Stimulated activated CD4-positive, alpha-beta T cell treated with anti-CD3 and anti-CD28 coated beads, Interleukin-4, amount 100 ng/mL, for 24 hours (primary cell): ENCODE data around the gene TGIF1.
"Not testable (repeated sequence)": the region's sequence is repeated elsewhere in the genome, so short reads cannot be mapped to it uniquely, and the experiment has no call there.

Experiments used
- DNase-seq: peaks from one replicate; pipeline ENCODE4 v3.0.0-alpha.2; 2020

TGIF1 gene

DNA sequence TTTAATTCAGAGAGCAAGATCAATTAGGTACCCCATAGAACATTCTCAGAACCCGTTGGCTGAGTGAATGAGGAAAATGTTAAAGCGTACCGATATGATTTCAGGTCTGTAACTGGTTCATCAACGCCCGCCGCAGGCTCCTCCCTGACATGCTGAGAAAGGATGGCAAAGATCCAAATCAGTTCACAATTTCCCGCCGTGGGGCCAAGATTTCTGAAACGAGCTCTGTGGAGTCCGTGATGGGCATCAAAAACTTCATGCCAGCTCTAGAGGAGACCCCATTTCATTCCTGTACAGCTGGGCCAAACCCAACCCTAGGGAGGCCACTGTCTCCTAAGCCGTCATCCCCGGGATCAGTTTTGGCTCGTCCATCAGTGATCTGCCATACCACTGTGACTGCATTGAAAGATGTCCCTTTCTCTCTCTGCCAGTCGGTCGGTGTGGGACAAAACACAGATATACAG is 7.3 kb downstream of the TGIF1 start:
- DNase-seq: no peak

DNA sequence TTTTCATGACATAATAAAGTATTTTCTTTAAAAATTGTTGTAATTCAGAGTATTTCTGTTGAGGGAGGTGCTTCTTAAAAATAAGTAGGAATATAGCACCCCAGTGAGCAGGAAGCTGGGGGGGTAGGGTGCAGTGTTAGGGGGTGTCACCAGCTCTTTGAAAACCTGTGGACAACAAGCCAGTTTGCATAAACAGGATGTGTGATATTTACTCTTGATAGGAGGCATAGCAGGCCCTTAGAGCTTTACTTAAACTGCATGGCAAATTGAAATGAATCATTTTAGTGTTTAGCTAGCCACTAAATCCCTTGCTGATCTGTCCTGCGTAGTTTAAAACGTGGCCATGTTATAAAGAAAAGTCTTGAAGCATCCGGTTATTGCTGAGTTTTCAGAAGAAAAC is 8.4 kb downstream of the TGIF1 start:
- no peak for DNase-seq

DNA sequence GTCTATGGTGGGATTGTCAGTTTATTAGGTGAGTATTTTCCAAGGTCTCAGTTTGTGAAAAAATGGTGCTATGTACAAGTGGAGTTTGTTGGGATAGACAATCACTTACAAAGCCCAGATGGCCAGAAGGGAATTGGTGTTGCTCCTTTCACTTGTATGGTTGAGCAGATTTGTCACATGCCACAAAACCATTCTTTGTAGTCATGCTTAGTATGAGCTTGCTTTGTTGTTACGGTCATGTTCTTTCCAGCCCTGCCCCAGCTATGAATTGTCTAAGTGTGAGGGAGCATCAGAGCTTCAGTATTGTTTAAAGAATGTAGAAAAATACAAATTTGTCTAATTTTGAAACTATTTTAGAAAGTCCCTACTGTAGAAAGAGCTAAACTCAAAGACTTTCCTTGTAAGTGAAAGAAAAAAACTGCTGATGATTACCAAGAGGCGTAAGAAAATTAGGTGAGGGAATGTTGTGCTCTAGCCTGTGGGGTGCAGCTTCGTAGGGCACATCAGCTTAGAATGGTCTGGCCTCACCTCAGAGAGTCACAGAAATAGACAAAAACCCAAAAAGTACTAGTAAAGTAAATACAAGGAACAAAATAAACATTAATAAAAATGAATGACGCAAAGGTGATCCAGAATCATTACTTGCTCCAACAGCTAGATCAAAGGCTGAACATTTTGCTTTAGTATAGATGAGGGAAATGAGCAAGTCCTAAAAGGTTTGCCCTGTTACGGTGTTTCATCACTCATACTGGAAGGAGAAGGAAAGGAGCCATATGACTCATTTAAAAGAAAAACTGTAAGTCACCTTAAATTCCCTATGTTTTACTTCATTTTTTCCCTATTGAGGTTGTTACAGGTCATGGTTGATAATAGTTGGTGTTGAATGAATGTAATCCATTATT is 9.2 kb downstream of the TGIF1 start:
- peak; percentile 33 for DNase-seq

DNA sequence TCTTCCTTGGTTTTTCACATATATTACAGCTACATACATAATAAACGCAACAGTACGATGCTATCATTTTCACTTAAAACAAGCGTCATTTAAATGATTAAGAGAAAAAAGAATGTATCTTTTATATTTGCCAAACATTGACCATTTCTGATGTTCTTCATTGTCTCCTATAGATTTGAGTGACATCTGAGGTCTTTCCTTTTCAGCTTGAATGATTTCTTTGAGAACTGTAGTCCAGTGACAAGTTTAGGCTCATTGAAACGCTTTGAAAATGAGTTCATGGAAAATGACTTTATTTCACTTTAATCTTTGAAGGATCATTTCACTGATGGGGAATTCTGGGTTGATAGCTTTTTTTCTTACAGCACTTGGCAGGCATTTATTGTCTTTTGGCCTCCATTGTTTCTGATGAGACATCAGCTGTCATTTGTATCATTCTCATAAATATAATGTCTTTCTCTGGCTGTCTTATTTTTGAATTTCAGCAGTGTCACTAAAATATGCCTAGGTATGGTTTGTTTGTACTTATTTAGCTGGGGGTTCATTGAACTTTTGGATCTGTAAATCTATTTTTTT is 10.9 kb downstream of the TGIF1 start:
- DNase-seq: no peak

DNA sequence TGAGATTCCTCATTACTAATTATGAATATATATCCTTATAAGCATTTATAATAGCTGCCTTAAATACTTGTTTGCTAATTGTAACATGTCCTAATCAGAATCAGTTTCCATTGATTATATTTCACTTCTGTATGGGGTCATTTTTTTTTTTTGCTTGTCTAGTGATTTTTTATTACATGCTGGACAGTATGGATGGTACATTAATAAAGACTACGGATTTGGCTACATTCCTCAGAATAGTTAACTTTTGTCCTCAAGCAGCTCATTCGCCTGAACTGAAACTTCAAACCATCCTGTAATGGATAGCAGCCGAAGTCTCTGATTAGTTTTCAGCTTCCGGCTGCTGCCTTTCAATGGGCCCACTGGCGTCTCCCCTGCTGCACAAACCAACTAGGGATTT is 11.7 kb downstream of the TGIF1 start:
- DNase-seq: no peak

DNA sequence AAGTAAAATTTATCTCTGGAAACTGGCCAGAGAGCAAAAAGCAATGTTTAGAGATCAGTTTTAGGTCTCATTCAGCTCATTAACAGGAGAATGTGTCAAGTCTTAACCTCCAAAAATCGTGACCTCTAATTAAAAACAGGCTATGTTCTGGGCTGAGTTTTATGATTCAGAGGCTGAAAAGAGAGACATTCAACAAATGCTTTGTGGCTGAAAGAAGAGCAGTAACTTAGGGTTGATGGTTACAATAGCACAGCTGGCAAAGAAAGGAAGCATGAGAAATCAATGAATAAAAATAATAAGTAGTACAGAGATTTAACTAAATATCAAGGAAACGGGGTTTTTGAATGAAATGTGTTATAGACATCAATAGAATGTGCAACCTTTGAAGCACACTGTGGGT is 13.1 kb downstream of the TGIF1 start:
- no peak for DNase-seq

DNA sequence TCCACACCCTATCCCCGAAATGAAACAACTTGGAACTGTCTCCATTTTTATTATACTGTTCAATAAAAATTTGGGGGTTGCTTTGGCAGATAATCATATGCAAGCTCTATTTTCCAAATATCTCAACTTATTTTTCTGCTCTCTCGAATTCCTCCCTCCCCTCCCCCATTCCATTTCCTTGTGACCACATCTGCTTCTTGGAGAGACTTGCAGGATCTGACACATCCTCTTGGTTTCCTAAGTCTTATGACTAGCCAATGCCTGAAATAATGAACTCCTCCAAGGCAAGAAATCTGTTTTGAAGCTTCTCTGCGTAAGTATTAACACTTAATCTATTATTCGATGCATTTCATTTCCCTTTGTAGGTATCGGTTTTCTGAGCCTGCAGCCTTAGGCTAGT is 16.1 kb downstream of the TGIF1 start:
- DNase-seq: no peak

DNA sequence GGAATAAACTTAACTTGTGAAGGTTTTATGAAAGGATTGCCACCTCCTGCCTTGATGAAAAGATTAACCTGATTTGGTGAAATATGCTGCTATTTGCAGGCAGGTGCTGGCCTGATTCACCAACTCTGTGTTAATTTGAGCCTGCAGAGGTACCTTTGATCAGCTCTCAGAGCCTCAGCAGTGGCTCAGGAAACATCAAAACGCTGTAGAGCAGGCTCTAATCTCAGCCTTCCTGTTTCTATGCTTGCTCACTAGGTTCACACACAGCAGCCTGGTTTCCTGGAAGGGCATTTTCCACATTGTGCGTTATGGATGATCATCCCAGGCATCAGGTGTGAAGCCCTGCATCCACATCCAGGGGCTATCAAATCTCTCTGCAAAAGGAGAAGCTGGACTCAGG is 16.9 kb downstream of the TGIF1 start:
- no peak for DNase-seq

DNA sequence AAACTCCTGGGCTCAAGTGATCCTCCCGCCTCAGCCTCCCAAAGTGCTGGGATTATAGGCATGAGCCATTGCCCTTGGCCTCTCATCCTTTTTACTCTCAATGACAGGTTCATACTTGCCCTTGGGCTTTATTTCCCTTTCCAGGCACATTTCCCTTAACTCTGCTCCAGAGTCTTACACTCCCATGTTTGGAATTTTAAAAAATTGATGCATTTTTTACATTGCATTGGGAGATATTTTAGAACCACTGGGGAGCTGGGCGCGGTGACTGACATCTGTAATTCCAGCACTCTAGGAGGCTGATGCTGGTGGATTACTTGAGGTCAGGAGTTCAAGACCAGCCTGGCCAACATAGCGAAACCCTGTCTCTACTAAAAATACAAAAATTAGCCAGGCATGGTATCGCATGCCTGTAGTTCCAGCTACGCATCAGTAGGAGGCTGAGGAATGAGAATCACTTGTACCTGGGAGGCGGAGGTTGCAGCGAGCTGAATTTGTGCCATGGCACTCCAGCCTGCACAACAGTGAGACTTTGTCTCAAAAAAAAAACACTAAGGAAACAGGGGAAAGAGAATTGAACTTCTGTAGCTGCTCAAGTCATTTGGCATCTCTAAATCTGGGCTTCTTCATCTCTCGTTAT is 18.2 kb downstream of the TGIF1 start:
- DNase-seq: no peak

DNA sequence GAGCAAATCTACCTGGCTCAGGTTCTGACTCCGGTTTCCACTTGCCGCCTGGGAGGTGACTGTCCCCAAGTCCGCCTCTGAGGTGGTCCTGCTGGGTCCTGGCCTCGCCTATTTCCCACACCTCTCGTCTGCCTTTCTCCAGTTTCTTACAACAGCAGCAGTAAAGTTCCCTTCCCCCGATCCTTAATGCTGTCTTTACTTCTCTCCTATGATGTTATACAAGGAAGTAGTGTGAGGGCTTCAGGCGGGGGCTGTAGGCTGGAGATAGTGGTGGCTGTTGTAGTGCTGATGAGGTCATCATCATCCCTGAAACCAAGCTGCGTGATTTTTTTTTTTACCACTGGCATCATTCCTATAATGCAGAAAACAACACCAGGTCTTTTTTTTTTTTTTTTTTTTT is 18.9 kb downstream of the TGIF1 start:
- DNase-seq: no peak

DNA sequence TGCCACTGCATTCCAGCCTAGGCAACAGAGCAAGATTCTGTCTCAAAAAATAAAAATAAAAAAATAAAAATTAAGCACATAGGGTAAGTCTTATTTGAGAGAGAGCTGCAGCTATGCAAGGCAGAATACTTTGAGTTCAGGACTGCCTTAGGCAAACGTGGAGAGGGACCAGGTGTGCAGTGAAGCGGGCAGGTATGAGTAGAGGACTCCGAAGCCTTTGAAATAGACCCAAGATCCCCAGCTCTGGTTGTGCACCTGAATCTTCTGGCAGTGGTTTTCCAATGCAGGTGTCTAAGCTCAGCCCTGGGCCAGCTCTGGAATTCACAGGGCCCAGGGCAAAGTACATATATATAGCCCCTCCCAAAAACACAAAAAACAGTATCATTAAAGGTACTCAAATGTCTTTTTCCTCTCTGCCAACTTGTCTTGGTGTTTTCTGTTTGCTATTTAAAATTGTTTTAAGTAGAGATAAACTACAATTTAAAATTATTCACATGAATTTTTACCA is 21.2 kb downstream of the TGIF1 start:
- no peak for DNase-seq

DNA sequence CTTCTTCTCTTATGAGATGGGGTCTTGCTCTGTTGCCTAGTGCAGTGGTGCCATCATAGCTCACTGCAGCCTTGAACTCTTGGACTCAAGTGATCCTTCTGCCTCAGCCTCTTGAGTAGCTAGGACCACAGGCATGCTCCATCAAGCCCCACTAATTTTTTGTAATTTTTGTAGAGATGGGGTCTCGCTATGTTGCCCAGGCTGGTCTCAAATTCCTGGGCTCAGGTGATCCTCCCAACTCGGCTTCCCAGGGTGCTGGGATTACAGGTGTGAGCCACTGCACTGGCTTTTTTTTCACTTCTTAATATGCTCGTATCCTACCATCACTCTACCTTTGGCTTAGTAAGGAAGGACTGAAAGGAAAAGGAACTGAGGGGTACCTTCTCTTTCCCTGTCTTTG is 22.1 kb downstream of the TGIF1 start:
- not testable (repeated sequence) for DNase-seq

DNA sequence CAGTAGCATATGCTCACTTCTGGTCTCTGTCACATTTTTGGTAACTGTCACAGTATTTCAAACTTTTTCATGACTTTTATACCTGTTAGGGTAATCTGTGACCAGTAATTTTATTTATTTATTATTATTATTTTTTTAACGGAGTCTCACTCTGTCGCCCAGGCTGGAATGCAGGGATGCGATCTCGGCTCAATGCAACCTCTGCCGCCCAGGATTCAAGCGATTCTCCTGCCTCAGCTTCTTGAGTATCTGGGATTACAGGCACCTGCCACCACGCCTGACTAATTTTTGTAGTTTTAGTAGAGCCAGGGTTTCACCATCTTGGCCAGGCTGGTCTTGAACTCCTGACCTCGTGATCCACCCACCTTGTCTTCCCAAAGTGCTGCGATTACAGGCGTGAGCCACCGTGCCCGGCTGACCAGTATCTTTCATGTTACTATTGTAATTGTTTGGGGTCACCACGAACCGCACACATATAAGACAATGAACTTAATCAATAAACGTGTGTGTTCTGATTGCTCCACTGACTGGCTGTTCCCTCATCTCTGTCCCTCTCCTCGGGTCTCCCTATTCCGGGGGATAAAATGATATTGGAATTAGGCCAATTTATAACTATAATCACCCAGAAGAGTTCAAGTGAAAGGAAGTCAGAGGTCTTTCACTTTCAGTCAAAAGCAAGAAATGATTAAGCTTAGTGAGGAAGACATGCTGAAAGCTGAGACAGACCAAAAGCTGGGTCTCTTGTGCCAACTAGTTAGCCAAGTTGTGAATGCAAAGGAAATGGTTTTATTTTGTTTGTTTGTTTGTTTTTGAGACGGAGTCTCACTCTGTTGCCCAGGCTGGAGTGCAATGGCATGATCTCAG is 22.9 kb downstream of the TGIF1 start:
- no peak for DNase-seq

DNA sequence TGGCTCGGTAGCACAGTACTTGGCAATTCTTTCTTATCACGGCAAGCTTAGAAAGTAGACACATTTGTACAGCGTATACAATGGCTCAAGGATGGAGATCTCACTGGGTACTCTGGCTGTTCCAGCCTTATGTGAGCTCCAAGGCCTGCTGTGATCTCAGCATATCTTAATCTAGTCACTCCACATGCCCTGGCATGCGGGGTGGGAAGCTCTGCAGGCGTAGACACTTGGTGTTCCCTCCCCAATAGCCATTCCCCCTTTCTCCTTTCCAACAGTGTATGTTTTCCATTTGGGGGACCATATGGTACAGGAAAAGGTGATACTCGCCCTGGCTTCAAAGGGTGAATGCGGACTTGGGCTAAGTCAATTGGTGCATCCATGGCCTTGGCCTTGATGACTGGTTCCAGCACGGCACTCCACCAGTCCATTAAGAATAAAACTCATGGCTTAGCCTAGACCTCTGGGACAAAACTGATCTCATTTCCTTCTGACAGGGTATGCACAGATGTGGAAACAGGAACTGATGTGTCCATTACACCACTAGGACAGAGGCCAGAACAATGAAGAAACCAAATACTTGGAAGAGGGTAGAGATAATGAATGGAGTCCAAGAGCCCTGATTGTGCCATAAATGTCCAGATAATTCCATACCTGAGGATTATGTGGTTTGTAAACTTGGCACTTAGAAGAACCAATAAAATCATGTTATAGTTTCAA is 28.4 kb downstream of the TGIF1 start:
- no peak for DNase-seq

DNA sequence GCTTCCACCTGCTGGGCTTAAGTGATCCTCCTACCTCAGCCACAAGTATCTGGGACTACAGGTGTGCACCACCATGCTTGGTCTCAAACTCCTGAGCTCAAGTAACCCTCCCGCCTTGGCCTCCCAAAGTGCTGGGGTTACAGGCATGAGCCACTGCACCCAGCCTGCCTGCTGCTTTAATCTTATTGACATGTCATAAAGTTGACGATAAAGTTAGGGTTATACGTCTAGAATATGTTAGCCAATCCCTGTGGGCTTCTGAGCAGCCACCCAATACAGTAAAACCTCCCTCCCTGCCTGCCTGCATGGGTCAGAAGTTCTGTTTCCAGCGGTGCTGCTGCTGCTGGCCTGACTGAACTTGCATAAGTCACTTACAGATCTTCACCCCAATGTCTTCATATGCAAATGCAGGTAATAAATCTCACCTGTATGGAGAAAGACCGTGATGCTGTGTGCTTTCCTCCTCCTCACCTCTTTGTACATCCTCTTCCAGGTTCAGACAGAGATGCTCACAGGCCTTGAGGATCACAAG is 30.1 kb downstream of the TGIF1 start:
- no peak for DNase-seq

DNA sequence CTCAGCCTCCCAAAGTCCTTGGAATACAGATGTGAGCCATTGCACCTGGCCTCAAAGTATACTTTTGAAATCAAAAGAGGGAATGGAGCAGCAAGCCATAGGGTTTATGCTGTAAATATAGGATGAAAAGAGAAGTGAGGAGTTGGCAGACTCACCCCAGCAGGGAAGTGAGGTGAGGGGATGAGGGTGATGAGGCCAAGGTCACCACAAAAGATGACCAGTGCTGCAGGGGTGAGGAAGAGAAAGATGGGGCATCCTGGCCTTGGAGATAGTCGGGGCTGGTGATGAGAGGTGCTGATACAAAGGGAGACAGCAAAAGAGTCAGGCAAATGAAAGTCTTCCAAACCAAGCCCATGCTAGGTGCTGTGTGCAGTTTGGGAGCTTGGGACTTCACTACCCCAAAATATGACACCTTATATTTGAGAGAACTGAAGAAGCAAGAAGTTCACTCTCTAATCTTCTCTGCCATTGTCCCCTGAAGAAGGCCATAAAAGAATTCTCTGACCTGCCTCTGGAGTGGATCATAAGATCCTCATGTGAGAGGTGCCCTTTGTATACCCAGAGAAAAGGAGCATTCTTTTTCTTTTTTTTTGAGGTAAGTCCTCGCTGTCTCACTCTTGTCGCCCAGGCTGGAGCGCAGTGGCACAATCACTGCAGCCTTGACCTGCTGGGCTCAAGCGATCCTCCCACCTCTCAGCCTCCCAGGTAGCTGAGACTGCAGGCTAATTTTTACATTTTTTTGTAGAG is 31.0 kb downstream of the TGIF1 start:
- DNase-seq: no peak

DNA sequence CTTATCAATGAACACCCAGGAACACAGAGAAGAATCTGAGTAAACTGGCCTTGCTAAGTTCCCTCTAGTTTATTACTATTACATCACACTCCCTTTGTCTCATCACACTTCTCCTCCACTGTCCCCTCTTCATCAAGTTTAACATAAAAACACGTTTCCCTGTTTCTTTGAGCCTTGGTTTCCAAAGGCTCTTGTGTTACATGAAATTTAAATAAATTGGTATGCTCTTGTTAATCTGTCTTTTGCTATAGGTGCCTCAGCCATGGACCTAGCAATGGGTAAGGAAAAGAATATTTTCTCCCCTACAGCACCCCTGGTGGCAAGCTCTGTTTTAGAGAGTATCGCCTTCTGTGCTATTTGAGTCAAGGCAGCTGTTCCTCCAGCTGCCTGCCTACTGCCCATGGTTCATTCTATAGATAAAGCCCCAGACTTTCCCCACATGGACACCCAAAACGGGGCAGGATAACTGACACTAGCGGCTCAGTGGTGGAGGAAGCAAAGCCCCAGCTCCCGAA is 31.8 kb downstream of the TGIF1 start:
- DNase-seq: peak; percentile 14

DNA sequence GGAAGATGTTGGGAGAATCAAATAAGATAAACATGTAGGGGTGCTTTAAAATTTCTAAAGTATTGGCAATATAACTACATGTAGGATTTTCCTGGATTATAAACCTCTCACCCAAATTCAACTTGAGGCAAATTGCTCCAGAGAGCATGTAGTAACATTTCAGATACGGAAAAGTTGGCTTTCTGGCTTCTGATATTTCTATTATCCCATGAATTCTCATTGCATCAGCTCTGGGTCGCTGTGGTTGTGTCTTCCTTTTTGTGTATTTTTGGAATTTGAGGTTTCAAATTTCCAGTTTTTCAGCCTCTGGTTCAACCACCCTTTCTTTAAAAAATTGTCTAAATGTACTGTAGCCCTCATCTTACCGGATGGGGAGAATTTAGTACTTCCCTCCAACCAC is 32.3 kb downstream of the TGIF1 start:
- no peak for DNase-seq

DNA sequence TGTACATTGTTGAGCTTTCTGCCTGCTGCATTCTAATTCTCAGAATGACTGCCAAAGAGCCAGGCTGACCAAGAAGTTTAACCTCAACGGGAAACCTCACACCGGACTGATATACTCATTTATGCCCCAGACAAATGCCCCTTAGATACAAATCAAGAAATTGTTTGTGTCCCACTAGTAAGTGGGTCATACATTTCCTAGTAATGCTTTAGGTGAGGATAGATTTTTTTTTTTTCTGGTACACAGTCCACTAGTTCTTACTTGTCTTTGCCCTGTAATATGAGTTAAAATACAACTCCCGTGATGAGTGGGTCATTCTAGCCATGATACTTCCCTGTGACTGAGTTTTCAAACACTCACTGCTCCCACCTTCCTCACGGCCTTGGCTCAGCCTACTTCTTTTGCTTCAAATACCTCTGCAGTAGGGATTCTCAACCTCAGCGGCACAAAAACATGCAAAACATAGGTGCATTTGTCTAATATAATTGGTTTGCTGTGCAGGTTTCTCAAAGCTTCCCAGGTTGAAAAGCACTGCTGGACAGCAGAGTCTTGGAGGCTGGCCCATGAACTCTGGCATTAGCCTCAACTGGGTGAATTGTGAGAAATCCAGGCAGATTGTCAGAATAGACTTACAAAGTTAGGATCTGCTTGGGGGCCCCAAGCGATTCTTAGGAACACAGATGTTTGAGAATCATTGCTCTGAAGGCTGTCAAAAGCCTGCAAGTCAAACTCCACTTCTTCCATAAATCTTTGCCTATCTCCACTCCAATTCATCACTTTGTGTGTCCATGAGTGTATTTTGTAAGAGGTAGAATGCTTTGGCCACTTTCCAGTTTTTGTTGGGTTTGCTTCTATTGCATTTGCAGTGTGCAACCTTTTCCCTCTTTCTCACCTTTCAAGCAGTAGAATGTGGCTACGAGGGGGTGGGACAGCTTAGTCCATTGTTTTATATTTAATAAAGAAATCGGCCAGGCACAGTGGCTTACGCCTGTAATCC is 35.5 kb downstream of the TGIF1 start:
- DNase-seq: no peak

DNA sequence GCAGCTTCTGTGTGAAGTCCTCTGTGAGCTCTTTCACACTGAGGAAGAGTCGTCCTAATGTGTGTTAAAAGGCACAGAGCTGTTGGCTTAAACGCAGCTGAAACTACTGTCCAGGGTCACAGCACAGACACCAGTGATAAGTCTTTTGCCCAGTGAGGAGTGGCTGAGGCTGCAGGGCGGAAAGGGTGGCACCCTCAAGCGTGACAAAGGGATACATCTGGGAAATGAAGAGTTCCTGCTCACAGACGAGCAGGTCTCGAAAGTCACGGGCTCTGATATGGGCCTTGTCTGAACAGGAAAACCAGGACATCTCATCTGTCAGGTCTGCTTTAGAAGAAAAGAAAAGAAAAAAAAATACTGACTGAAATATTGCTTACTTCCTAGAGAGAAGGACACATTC is 36.5 kb downstream of the TGIF1 start:
- DNase-seq: no peak
